Smooth muscle cell (in vitro differentiated cells): ENCODE results near the gene HSPA13. TPM values are rescaled to one million over a fixed set of nuclear protein-coding genes. Genes with fewer than 3 reads are reported as not detected.

ENCODE experiments used
- DNase-seq: peaks from one replicate; lab custom pipeline; 2025; ENCODE audit not compliant: unreplicated experiment; lab: John Stamatoyannopoulos, UW
- H2AFZ ChIP-seq: fragments of 200-600 bp; sonication (generic); 2 replicates; pipeline ENCODE4 v1.6.0; 2016; ENCODE audit warnings: antibody characterized with exemption, low read depth, mild to moderate bottlenecking
- H3F3A ChIP-seq: fragments of 200-600 bp; sonication (generic); 2 replicates; pipeline ENCODE4 v1.6.0; 2017; ENCODE audit warnings: antibody characterized with exemption, low read depth
- H3K27ac ChIP-seq: fragments of 200-600 bp; sonication (generic); 2 replicates; pipeline ENCODE4 v1.5.1; 2016; ENCODE audit warnings: low read depth, mild to moderate bottlenecking
- H3K27me3 ChIP-seq: fragments of 200-600 bp; sonication (generic); 2 replicates; pipeline ENCODE4 v1.6.1; 2016; ENCODE audit warnings: low read depth, mild to moderate bottlenecking
- H3K36me3 ChIP-seq: fragments of 200-600 bp; sonication (generic); 2 replicates; pipeline ENCODE4 v1.5.1; 2016; ENCODE audit warnings: low read depth
- H3K4me1 ChIP-seq: fragments of 200-600 bp; sonication (generic); 2 replicates; pipeline ENCODE4 v1.5.1; 2016; ENCODE audit warnings: low read depth
- H3K4me2 ChIP-seq: fragments of 200-600 bp; sonication (generic); 2 replicates; pipeline ENCODE4 v1.6.0; 2016; ENCODE audit warnings: mild to moderate bottlenecking
- H3K4me3 ChIP-seq: fragments of 200-600 bp; sonication (generic); 2 replicates; pipeline ENCODE4 v1.5.1; 2016; ENCODE audit warnings: mild to moderate bottlenecking
- H3K79me2 ChIP-seq: fragments of 200-600 bp; sonication (generic); 2 replicates; pipeline ENCODE4 v1.6.0; 2016; ENCODE audit warnings: low read depth, mild to moderate bottlenecking
- H3K9ac ChIP-seq: fragments of 200-600 bp; sonication (generic); 2 replicates; pipeline ENCODE4 v1.6.0; 2016; ENCODE audit warnings: low read depth
- H3K9me3 ChIP-seq: fragments of 200-600 bp; sonication (generic); replicated peaks from 2 replicates; pipeline ENCODE4 v1.5.1; 2016; ENCODE audit warnings: low read depth
- H4K20me1 ChIP-seq: fragments of 200-600 bp; sonication (generic); 2 replicates; pipeline ENCODE4 v1.6.0; 2016; ENCODE audit warnings: low read depth
- WGBS: methylation state at CpG from one replicate; pipeline ENCODE4 v1.1.7; 2016; ENCODE audit warnings: low lambda C conversion rate; 5-methylcytosine and 5-hydroxymethylcytosine counted together
- polyA plus RNA-seq: library from polyadenylated mRNA; unstranded; fragments of >200 nt; fragmentation: Nextera tagmentation; extraction: Ambion mirVana; gene quantifications from 2 replicates; pipeline ENCODE4 v1.2.1, GENCODE V29; 2016
- total RNA-seq: library from RNA; depleted of rRNA; stranded (reverse); fragments of >200 nt; gene quantifications from 2 replicates; pipeline ENCODE4 v1.2.3, GENCODE V29; 2014
- TF ChIP-seq, protein P1 (sequence below): fragments of 200-600 bp; sonication (generic); IDR thresholded peaks from 2 replicates; pipeline ENCODE4 v1.5.1; 2017; ENCODE audit warnings: borderline replicate concordance, mild to moderate bottlenecking, antibody characterized with exemption; ENCODE audit not compliant: insufficient read depth, poor library complexity, severe bottlenecking

The HSPA13 gene
- total and polyA plus RNA-seq, 2 experiments from 2014 or later: 51.9 to 115 TPM

- H4K20me1 ChIP-seq: no peaks in the 10 kb centered on the region
- no peak overlapping the region for H3K9ac ChIP-seq
- H3K36me3 ChIP-seq: no peaks in the 10 kb centered on the region
- TF ChIP-seq, protein P1, sequence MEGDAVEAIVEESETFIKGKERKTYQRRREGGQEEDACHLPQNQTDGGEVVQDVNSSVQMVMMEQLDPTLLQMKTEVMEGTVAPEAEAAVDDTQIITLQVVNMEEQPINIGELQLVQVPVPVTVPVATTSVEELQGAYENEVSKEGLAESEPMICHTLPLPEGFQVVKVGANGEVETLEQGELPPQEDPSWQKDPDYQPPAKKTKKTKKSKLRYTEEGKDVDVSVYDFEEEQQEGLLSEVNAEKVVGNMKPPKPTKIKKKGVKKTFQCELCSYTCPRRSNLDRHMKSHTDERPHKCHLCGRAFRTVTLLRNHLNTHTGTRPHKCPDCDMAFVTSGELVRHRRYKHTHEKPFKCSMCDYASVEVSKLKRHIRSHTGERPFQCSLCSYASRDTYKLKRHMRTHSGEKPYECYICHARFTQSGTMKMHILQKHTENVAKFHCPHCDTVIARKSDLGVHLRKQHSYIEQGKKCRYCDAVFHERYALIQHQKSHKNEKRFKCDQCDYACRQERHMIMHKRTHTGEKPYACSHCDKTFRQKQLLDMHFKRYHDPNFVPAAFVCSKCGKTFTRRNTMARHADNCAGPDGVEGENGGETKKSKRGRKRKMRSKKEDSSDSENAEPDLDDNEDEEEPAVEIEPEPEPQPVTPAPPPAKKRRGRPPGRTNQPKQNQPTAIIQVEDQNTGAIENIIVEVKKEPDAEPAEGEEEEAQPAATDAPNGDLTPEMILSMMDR: no peak
- H3F3A ChIP-seq: no peaks in the 10 kb centered on the region
- no peak overlapping the region for H2AFZ ChIP-seq
- H3K79me2 ChIP-seq: no peaks in the 10 kb centered on the region
- H3K4me3 ChIP-seq: no peak overlapping the region
- H3K27me3 ChIP-seq: no peaks in the 10 kb centered on the region
- 76% methylated on average over 2 of the region's 2 CpGs for WGBS
- no peak for DNase-seq
- H3K4me2 ChIP-seq: no peak overlapping the region
- H3K9me3 ChIP-seq: no peaks in the 10 kb centered on the region
- H3K4me1 ChIP-seq: no peaks in the 10 kb centered on the region
- no peak overlapping the region for H3K27ac ChIP-seq
Observed at GRCh38 chr21:14405962-14406361, 23.0 kb upstream of the HSPA13 start.

GRCh38 chr21:14405225-14405624 lies 22.3 kb upstream of the HSPA13 start:
- no peak overlapping the region for H3K27ac ChIP-seq
- H3K27me3 ChIP-seq: no peaks in the 10 kb centered on the region
- no peaks in the 10 kb centered on the region for H3K79me2 ChIP-seq
- no peaks in the 10 kb centered on the region for H3K4me1 ChIP-seq
- no peaks in the 10 kb centered on the region for H4K20me1 ChIP-seq
- H3K4me3 ChIP-seq: no peak overlapping the region
- no peak for DNase-seq
- peak overlapping the region; percentile 3 for H2AFZ ChIP-seq
- H3K36me3 ChIP-seq: no peaks in the 10 kb centered on the region
- WGBS: 90% methylated on average over 1 of the region's 1 CpG
- no peaks in the 10 kb centered on the region for H3K9me3 ChIP-seq
- H3K9ac ChIP-seq: no peak overlapping the region
- TF ChIP-seq, protein P1: no peak
- no peak overlapping the region for H3K4me2 ChIP-seq
- H3F3A ChIP-seq: no peaks in the 10 kb centered on the region

DNA sequence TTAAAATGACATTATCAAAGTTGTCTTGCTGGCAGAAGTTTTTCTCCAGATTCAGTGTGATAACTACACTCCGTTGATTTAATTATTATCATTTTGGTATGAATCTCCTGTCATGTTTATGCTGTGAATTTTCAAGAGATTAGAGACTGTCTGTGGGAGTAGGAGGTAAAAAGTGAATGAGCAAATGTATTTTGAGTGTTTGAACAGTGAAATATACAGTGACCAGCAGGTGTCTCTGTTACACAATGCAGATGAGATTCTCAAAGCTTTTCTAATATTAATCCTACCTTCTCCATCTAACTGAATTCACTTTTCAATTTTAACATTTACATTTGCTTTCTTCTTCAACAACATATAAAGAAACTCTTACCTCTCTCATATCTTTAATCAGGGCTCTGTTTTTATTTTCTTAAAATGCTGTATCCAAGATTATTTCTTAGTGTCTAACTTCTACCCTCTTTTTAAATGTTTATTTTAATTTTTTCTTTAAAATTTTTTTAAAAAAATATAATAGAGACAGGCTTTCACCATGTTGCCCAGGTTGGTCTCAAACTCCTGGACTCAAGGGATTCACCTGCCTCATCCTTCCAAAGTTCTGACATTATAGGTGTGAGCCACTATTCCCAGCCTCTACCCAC lies 20.9 kb upstream of the HSPA13 start:
- Histone ChIP-seq H3K9me3 (no peaks in the 10 kb centered on the region), H4K20me1 (no peaks in the 10 kb centered on the region), H3F3A (no peaks in the 10 kb centered on the region), H3K4me2 (no peak overlapping the region), H3K27me3 (no peaks in the 10 kb centered on the region), H2AFZ (no peak overlapping the region), H3K4me3 (no peak overlapping the region), H3K9ac (no peak overlapping the region), H3K27ac (no peak overlapping the region), H3K4me1 (no peaks in the 10 kb centered on the region), H3K36me3 (no peaks in the 10 kb centered on the region), H3K79me2 (no peaks in the 10 kb centered on the region)
- no peak for DNase-seq
- TF ChIP-seq, protein P1: peak; percentile 54
- WGBS: 34% methylated on average over 1 of the region's 1 CpG

DNA sequence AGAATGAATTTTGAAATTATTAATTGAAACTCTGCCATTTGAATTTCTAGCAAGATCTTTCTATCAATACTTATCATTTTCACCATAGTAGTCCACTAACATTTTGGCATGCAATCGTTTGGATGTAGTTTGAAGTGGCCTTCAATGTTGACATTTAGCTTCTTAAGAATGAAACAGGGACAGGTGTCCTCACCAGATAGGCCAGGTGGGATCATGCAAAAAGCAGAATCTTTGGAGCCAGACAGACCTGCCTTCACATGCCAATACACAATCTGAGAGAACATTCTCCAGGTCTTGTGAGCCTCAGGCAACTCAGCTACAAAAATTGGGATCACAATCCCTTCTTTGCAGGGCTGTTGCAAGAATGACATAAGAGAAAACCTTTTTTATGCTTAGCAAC lies 18.3 kb upstream of the HSPA13 start:
- Histone ChIP-seq H3K79me2 (no peaks in the 10 kb centered on the region), H3K9me3 (no peaks in the 10 kb centered on the region), H3K36me3 (no peaks in the 10 kb centered on the region), H3K4me1 (no peaks in the 10 kb centered on the region), H3K27ac (no peak overlapping the region), H3K9ac (no peak overlapping the region), H4K20me1 (no peaks in the 10 kb centered on the region), H3K4me2 (no peak overlapping the region), H2AFZ (no peak overlapping the region), H3K27me3 (no peaks in the 10 kb centered on the region), H3F3A (no peaks in the 10 kb centered on the region), H3K4me3 (no peak overlapping the region)
- DNase-seq: no peak
- TF ChIP-seq, protein P1: no peak
- WGBS: 67% methylated on average over 1 of the region's 1 CpG
